ENCODE data around the gene EMP2. TPM values are rescaled to one million over a fixed set of nuclear protein-coding genes. Genes with fewer than 3 reads are reported as not detected.

EMP2 gene
- total RNA-seq, 5 donors from 2014 or later (not counting 1 experiment from before 2014, with no cell fraction given), result 0.30 to 0.98 (median 0.61) TPM; not detected in 2

- no peaks in the 10 kb centered on the region for H3K4me1 ChIP-seq (ENCODE audit: control insufficient read depth in 1 of 2, extremely low read depth in 1 of 2, insufficient read depth in 2 of 2, low read length in 2 of 2)
- Mint-ChIP-seq H3K4me1 (peaks cover 0 to 5% (median 4%) of the 10 kb centered on the region in 3 donors), H3K27ac (no peak overlapping the region), H3K27me3 (peaks cover 46 to 64% of the 10 kb centered on the region in 2 donors), H3K36me3 (no peaks in the 10 kb centered on the region), H3K9me3 (no peaks in the 10 kb centered on the region), H3K4me3 (no peak overlapping the region)
- no peaks in the 10 kb centered on the region for H3K9me3 ChIP-seq
- 65% methylated on average over 2 of the region's 7 CpGs for WGBS (ENCODE audit: insufficient coverage)
- DNase-seq (no peak), ATAC-seq (replicated peaks in 1 of 4) (no peak)
- ChIA-PET CTCF (no interaction called here), POLR2A (no interaction called here)
- H3K27ac ChIP-seq (ENCODE audit: low read length), result no peak overlapping the region
- peaks cover 10 to 60% of the 10 kb centered on the region in 2 experiments for H3K27me3 ChIP-seq (replicated peaks in 1 of 2; ENCODE audit: control insufficient read depth in 2 of 2, extremely low read depth in 1 of 2, insufficient read depth in 2 of 2, low read length in 1 of 2)
- no peak overlapping the region for H3K4me3 ChIP-seq (ENCODE audit: control insufficient read depth in 1 of 2, extremely low read depth in 1 of 2, low read length in 1 of 2)
- H3K36me3 ChIP-seq (ENCODE audit: control insufficient read depth in 2 of 2, extremely low read depth in 1 of 2, insufficient read depth in 1 of 2, low read length in 1 of 2), result no peaks in the 10 kb centered on the region
These were observed 467 bp upstream of the EMP2 start for GRCh38 chr16:10580883-10581247.

- ChIA-PET CTCF (no interaction called here), POLR2A (no interaction called here)
- H3K27ac Mint-ChIP-seq, result no peak overlapping the region
- no peak for DNase-seq
- no peaks in the 10 kb centered on the region for H3K36me3 ChIP-seq (ENCODE audit: control insufficient read depth in 2 of 2, extremely low read depth in 1 of 2, insufficient read depth in 1 of 2, low read length in 1 of 2)
- H3K9me3 Mint-ChIP-seq, result no peaks in the 10 kb centered on the region
- no peak for ATAC-seq (replicated peaks in 1 of 4)
- 33% methylated on average over 4 of the region's 6 CpGs for WGBS (ENCODE audit: insufficient coverage)
- H3K27ac ChIP-seq (ENCODE audit: low read length), result no peak overlapping the region
- H3K36me3 Mint-ChIP-seq, result no peaks in the 10 kb centered on the region
- H3K9me3 ChIP-seq, result no peaks in the 10 kb centered on the region
- H3K27me3 Mint-ChIP-seq, result peaks cover 42 to 59% of the 10 kb centered on the region in 2 donors
- H3K4me1 ChIP-seq (ENCODE audit: control insufficient read depth in 1 of 2, extremely low read depth in 1 of 2, insufficient read depth in 2 of 2, low read length in 2 of 2), result no peaks in the 10 kb centered on the region
- H3K4me3 Mint-ChIP-seq, result no peak overlapping the region
- no peak overlapping the region for H3K4me3 ChIP-seq (ENCODE audit: control insufficient read depth in 1 of 2, extremely low read depth in 1 of 2, low read length in 1 of 2)
- peaks cover 0 to 5% (median 4%) of the 10 kb centered on the region in 3 donors for H3K4me1 Mint-ChIP-seq
- H3K27me3 ChIP-seq (replicated peaks in 1 of 2; ENCODE audit: control insufficient read depth in 2 of 2, extremely low read depth in 1 of 2, insufficient read depth in 2 of 2, low read length in 1 of 2), result peaks cover 10 to 58% of the 10 kb centered on the region in 2 experiments
These were observed 828 bp downstream of the EMP2 start for GRCh38 chr16:10579575-10579964.

- no peak overlapping the region for H3K4me3 Mint-ChIP-seq
- ATAC-seq (replicated peaks in 1 of 4) (no peak), DNase-seq (no peak)
- no peaks in the 10 kb centered on the region for H3K9me3 Mint-ChIP-seq
- no peak overlapping the region for H3K27ac ChIP-seq (ENCODE audit: low read length)
- H3K27me3 Mint-ChIP-seq, result peaks cover 39 to 52% of the 10 kb centered on the region in 2 donors
- no peaks in the 10 kb centered on the region for H3K36me3 Mint-ChIP-seq
- WGBS (ENCODE audit: insufficient coverage), result 64% methylated on average over 6 of the region's 20 CpGs
- no peaks in the 10 kb centered on the region for H3K36me3 ChIP-seq (ENCODE audit: control insufficient read depth in 2 of 2, extremely low read depth in 1 of 2, insufficient read depth in 1 of 2, low read length in 1 of 2)
- ChIA-PET POLR2A (no interaction called here), CTCF (no interaction called here)
- peaks cover 0 to 5% (median 4%) of the 10 kb centered on the region in 3 donors for H3K4me1 Mint-ChIP-seq
- H3K27me3 ChIP-seq (replicated peaks in 1 of 2; ENCODE audit: control insufficient read depth in 2 of 2, extremely low read depth in 1 of 2, insufficient read depth in 2 of 2, low read length in 1 of 2), result peaks cover 10 to 56% of the 10 kb centered on the region in 2 experiments
- no peaks in the 10 kb centered on the region for H3K9me3 ChIP-seq
- no peak overlapping the region for H3K4me3 ChIP-seq (ENCODE audit: control insufficient read depth in 1 of 2, extremely low read depth in 1 of 2, low read length in 1 of 2)
- no peak overlapping the region for H3K27ac Mint-ChIP-seq
- no peaks in the 10 kb centered on the region for H3K4me1 ChIP-seq (ENCODE audit: control insufficient read depth in 1 of 2, extremely low read depth in 1 of 2, insufficient read depth in 2 of 2, low read length in 2 of 2)
These were observed 1.7 kb downstream of the EMP2 start for GRCh38 chr16:10578474-10579316.

- H3K27ac ChIP-seq (ENCODE audit: low read length), result no peak overlapping the region
- no peak overlapping the region for H3K27ac Mint-ChIP-seq
- H3K9me3 Mint-ChIP-seq, result no peaks in the 10 kb centered on the region
- 74% methylated on average over 10 of the region's 17 CpGs for WGBS (ENCODE audit: insufficient coverage)
- ChIA-PET CTCF (no interaction called here), POLR2A (no interaction called here)
- H3K36me3 Mint-ChIP-seq, result no peaks in the 10 kb centered on the region
- H3K4me1 ChIP-seq (ENCODE audit: control insufficient read depth in 1 of 2, extremely low read depth in 1 of 2, insufficient read depth in 2 of 2, low read length in 2 of 2), result no peaks in the 10 kb centered on the region
- H3K27me3 Mint-ChIP-seq, result peaks cover 30 to 41% of the 10 kb centered on the region in 2 donors
- DNase-seq, result no peak
- H3K36me3 ChIP-seq (ENCODE audit: control insufficient read depth in 2 of 2, extremely low read depth in 1 of 2, insufficient read depth in 1 of 2, low read length in 1 of 2), result no peaks in the 10 kb centered on the region
- H3K27me3 ChIP-seq (replicated peaks in 1 of 2; ENCODE audit: control insufficient read depth in 2 of 2, extremely low read depth in 1 of 2, insufficient read depth in 2 of 2, low read length in 1 of 2), result peaks cover 10 to 52% of the 10 kb centered on the region in 2 experiments
- H3K4me1 Mint-ChIP-seq, result peaks cover 0 to 5% (median 4%) of the 10 kb centered on the region in 3 donors
- no peak for ATAC-seq (replicated peaks in 1 of 4)
- H3K9me3 ChIP-seq, result no peaks in the 10 kb centered on the region
- no peak overlapping the region for H3K4me3 Mint-ChIP-seq
- no peak overlapping the region for H3K4me3 ChIP-seq (ENCODE audit: control insufficient read depth in 1 of 2, extremely low read depth in 1 of 2, low read length in 1 of 2)
These were observed 2.8 kb downstream of the EMP2 start for GRCh38 chr16:10577305-10578202.

GRCh38 chr16:10576390-10577304 lies 3.8 kb downstream of the EMP2 start:
- Mint-ChIP-seq H3K4me3 (no peak overlapping the region), H3K4me1 (peaks cover 0 to 5% (median 4%) of the 10 kb centered on the region in 3 donors), H3K27me3 (peaks cover 30 to 38% of the 10 kb centered on the region in 2 donors), H3K36me3 (no peaks in the 10 kb centered on the region), H3K9me3 (no peaks in the 10 kb centered on the region), H3K27ac (no peak overlapping the region)
- H3K27me3 ChIP-seq (replicated peaks in 1 of 2; ENCODE audit: control insufficient read depth in 2 of 2, extremely low read depth in 1 of 2, insufficient read depth in 2 of 2, low read length in 1 of 2), result peaks cover 10 to 47% of the 10 kb centered on the region in 2 experiments
- no peak overlapping the region for H3K4me3 ChIP-seq (ENCODE audit: control insufficient read depth in 1 of 2, extremely low read depth in 1 of 2, low read length in 1 of 2)
- H3K4me1 ChIP-seq (ENCODE audit: control insufficient read depth in 1 of 2, extremely low read depth in 1 of 2, insufficient read depth in 2 of 2, low read length in 2 of 2), result no peaks in the 10 kb centered on the region
- no peaks in the 10 kb centered on the region for H3K9me3 ChIP-seq
- no peak for DNase-seq
- POLR2A ChIA-PET, result no interaction called here
- ATAC-seq (replicated peaks in 1 of 4), result no peak
- H3K27ac ChIP-seq (ENCODE audit: low read length), result no peak overlapping the region
- CTCF ChIA-PET, result no interaction called here
- 82% methylated on average over 15 of the region's 17 CpGs for WGBS (ENCODE audit: insufficient coverage)
- H3K36me3 ChIP-seq (ENCODE audit: control insufficient read depth in 2 of 2, extremely low read depth in 1 of 2, insufficient read depth in 1 of 2, low read length in 1 of 2), result no peaks in the 10 kb centered on the region
